Activated CD4-positive, alpha-beta T cell treated with anti-CD3 and anti-CD28 coated beads for 24 hours (primary cell): ENCODE data around the gene DMKN.
"Not testable (repeated sequence)": the region's sequence is repeated elsewhere in the genome, so short reads cannot be mapped to it uniquely, and the experiment has no call there.

Experiments
- DNase-seq, 2 donors: peaks; one replicate each; pipeline ENCODE4 v3.0.0-alpha.2; 2020; ENCODE audit warnings: low read depth in 2 of 2

The DMKN gene

GRCh38 chr19:35462476-35462953 lies 50.9 kb downstream of the DMKN start:
- DNase-seq: no peak

GRCh38 chr19:35461788-35462187 lies 51.7 kb downstream of the DMKN start:
- not testable (repeated sequence) for DNase-seq

GRCh38 chr19:35461060-35461459 lies 52.4 kb downstream of the DMKN start:
- no peak for DNase-seq

- DNase-seq: no peak
Observed at GRCh38 chr19:35460608-35461007, 52.8 kb downstream of the DMKN start.

GRCh38 chr19:35459414-35460082 lies 53.9 kb downstream of the DMKN start:
- DNase-seq: no peak

GRCh38 chr19:35458731-35459391 lies 54.6 kb downstream of the DMKN start:
- no peak for DNase-seq

- DNase-seq: no peak
Observed at GRCh38 chr19:35458192-35458591, 55.3 kb downstream of the DMKN start.

GRCh38 chr19:35457173-35457572 lies 56.3 kb downstream of the DMKN start:
- DNase-seq: no peak

- DNase-seq: no peak
Observed at GRCh38 chr19:35455616-35456201, 57.7 kb downstream of the DMKN start.

- DNase-seq: no peak
Observed at GRCh38 chr19:35454663-35455062, 58.8 kb downstream of the DMKN start.

GRCh38 chr19:35451338-35452096 lies 61.9 kb downstream of the DMKN start:
- no peak for DNase-seq

GRCh38 chr19:35449359-35450043 lies 63.9 kb downstream of the DMKN start:
- no peak for DNase-seq

- DNase-seq: no peak
Observed at GRCh38 chr19:35447606-35448469, 65.6 kb downstream of the DMKN start, which contains the start of gene FFAR2. FFAR2 (plus strand) TSS chr19:35448257; CDS start chr19:35449715, 1,458 bp downstream.
